Measurements from ENCODE around the gene MAPRE3. TPM values are rescaled to one million over a fixed set of nuclear protein-coding genes. Genes with fewer than 3 reads are reported as not detected.

MAPRE3 gene
- total RNA-seq = 1.2 and 1.4 TPM in 2 replicates

GRCh38 chr2:26970244-26970927, at the start of gene MAPRE3:
TSS of gene MAPRE3 (plus strand) at chr2:26970637. CDS start at chr2:27022219, 51,582 bp downstream.

GRCh38 chr2:27032495-27033252, 62.2 kb downstream of the MAPRE3 start, which contains the start of gene TMEM214:
TSS of gene TMEM214 (plus strand) at chr2:27032965. CDS start at chr2:27033016, 51 bp downstream.

GRCh38 chr2:27050996-27051901, 80.8 kb downstream of the MAPRE3 start, which contains the start of gene AGBL5:
TSS of gene AGBL5 (plus strand) at chr2:27051668. CDS start at chr2:27052959, 1,291 bp downstream.

GRCh38 chr2:27071277-27071989, 101.0 kb downstream of the MAPRE3 start, which contains the start of gene OST4:
TSS of gene OST4 (minus strand) at chr2:27071654.

Other genes starting within 250 kb of the MAPRE3 start
- 46.9 and 49.4 TPM in 2 replicates for gene SLC35F6, start 206.4 kb upstream of the MAPRE3 start, total RNA-seq
- gene CENPA, start 184.6 kb upstream of the MAPRE3 start, total RNA-seq = 11.5 and 17.0 TPM in 2 replicates
- not detected in 2 replicates for gene DPYSL5, start 122.5 kb upstream of the MAPRE3 start, total RNA-seq
- 20.1 and 26.9 TPM in 2 replicates for gene TMEM214, start 62.3 kb downstream of the MAPRE3 start, total RNA-seq
- gene AGBL5, start 81.0 kb downstream of the MAPRE3 start, total RNA-seq = 16.4 and 17.5 TPM in 2 replicates
- gene OST4, start 101.0 kb downstream of the MAPRE3 start, total RNA-seq = 387 and 401 TPM in 2 replicates
- 7.2 and 11.9 TPM in 2 replicates for gene EMILIN1, start 108.0 kb downstream of the MAPRE3 start, total RNA-seq
- gene KHK, start 116.1 kb downstream of the MAPRE3 start, total RNA-seq = 2.0 TPM in 2 replicates
- 1.5 and 3.5 TPM in 2 replicates for gene CGREF1, start 148.5 kb downstream of the MAPRE3 start, total RNA-seq
- gene ABHD1, start 153.2 kb downstream of the MAPRE3 start, total RNA-seq = not detected in 2 replicates
- gene PREB, start 164.0 kb downstream of the MAPRE3 start, total RNA-seq = 46.3 and 47.0 TPM in 2 replicates
- not detected in 2 replicates for gene PRR30, start 168.8 kb downstream of the MAPRE3 start, total RNA-seq
- not detected in 2 replicates for gene TCF23, start 178.4 kb downstream of the MAPRE3 start, total RNA-seq
- gene ATRAID, start 241.4 kb downstream of the MAPRE3 start, total RNA-seq = 131 and 156 TPM in 2 replicates
- 34.3 and 65.7 TPM in 2 replicates for gene SLC5A6, start 241.6 kb downstream of the MAPRE3 start, total RNA-seq
- 47.2 and 60.4 TPM in 2 replicates for gene CAD, start 246.7 kb downstream of the MAPRE3 start, total RNA-seq